Neural crest cell (in vitro differentiated cells): ENCODE results near the gene PRMT1. TPM values are rescaled to one million over a fixed set of nuclear protein-coding genes. Genes with fewer than 3 reads are reported as not detected.

Experiments
- DNase-seq: peaks from one replicate; pipeline ENCODE4 v3.0.0; 2021; ENCODE audit warnings: low read depth, mixed read lengths, low spot score
- H3K27ac Mint-ChIP-seq: one replicate; pipeline ENCODE4 v1.8.0; 2021; ENCODE audit warnings: mild to moderate bottlenecking, mixed read lengths; ENCODE audit not compliant: unreplicated experiment
- H3K27me3 Mint-ChIP-seq: 2 replicates; pipeline ENCODE4 v1.8.0; 2021; ENCODE audit warnings: low read depth, mild to moderate bottlenecking, mixed read lengths
- H3K36me3 Mint-ChIP-seq: 2 replicates; pipeline ENCODE4 v1.8.0; 2021; ENCODE audit warnings: low read depth, mild to moderate bottlenecking, mixed read lengths
- H3K4me1 Mint-ChIP-seq: 2 replicates; pipeline ENCODE4 v1.8.0; 2021; ENCODE audit warnings: mixed read lengths
- H3K4me3 Mint-ChIP-seq: one replicate; pipeline ENCODE4 v1.8.0; 2021; ENCODE audit warnings: mild to moderate bottlenecking, mixed read lengths
- H3K9me3 Mint-ChIP-seq: 2 replicates; pipeline ENCODE4 v1.8.0; 2021; ENCODE audit warnings: mixed read lengths
- CTCF ChIP-seq: fragments of 200-600 bp; sonication (generic); conservative IDR thresholded peaks from 2 replicates; pipeline ENCODE4 v1.5.0; 2021; ENCODE audit warnings: antibody characterized with exemption, mild to moderate bottlenecking
- total RNA-seq: library from RNA; stranded (reverse); gene quantifications from 2 replicates; pipeline ENCODE4 v1.2.1, GENCODE V29; 2021

Gene PRMT1
- total RNA-seq, 1 donor from 2014 or later: 470 TPM

GRCh38 chr19:49690656-49691242 is 13.7 kb downstream of the PRMT1 start, which contains the start of gene CPT1C:
CPT1C (plus strand) TSS chr19:49691116; CDS start chr19:49692253, 1,137 bp downstream.
- Mint-ChIP-seq H3K4me1 (peaks cover 39% of the 10 kb centered on the region), H3K36me3 (peaks cover 10% of the 10 kb centered on the region), H3K27ac (peak within 1 kb of the TSS; percentile 73), H3K4me3 (peak within 1 kb of the TSS; percentile 90), H3K27me3 (peaks cover 16% of the 10 kb centered on the region), H3K9me3 (no peaks in the 10 kb centered on the region)
- DNase-seq: peak; percentile 84
- no peak for TF ChIP-seq CTCF

- no peaks in the 10 kb centered on the region for H3K9me3 Mint-ChIP-seq
- TF ChIP-seq CTCF: no peak
- H3K27ac Mint-ChIP-seq: peak overlapping the region; percentile 73
- H3K4me1 Mint-ChIP-seq: peaks cover 39% of the 10 kb centered on the region
- H3K4me3 Mint-ChIP-seq: peak overlapping the region; percentile 90
- H3K27me3 Mint-ChIP-seq: peaks cover 16% of the 10 kb centered on the region
- H3K36me3 Mint-ChIP-seq: peaks cover 9% of the 10 kb centered on the region
- peak; percentile 77 for DNase-seq
Observed at GRCh38 chr19:49691243-49692146, 14.4 kb downstream of the PRMT1 start.

- Mint-ChIP-seq H3K4me1 (peaks cover 36% of the 10 kb centered on the region), H3K9me3 (no peaks in the 10 kb centered on the region), H3K36me3 (peaks cover 9% of the 10 kb centered on the region), H3K27me3 (peaks cover 16% of the 10 kb centered on the region), H3K4me3 (peak overlapping the region; percentile 90), H3K27ac (no peak overlapping the region)
- TF ChIP-seq CTCF: no peak
- DNase-seq: no peak
Observed at GRCh38 chr19:49692147-49692506, 15.1 kb downstream of the PRMT1 start.

- peaks cover 5% of the 10 kb centered on the region for H3K27me3 Mint-ChIP-seq
- H3K36me3 Mint-ChIP-seq: peaks cover 3% of the 10 kb centered on the region
- H3K9me3 Mint-ChIP-seq: no peaks in the 10 kb centered on the region
- no peak overlapping the region for H3K4me3 Mint-ChIP-seq
- no peak for TF ChIP-seq CTCF
- no peak for DNase-seq
- no peak overlapping the region for H3K27ac Mint-ChIP-seq
- peaks cover 14% of the 10 kb centered on the region for H3K4me1 Mint-ChIP-seq
Observed at GRCh38 chr19:49696115-49696514, 19.0 kb downstream of the PRMT1 start.

GRCh38 chr19:49696865-49697264 is 19.8 kb downstream of the PRMT1 start:
- H3K27me3 Mint-ChIP-seq: peaks cover 3% of the 10 kb centered on the region

More at GRCh38 chr19:49696865-49697264, 19.8 kb downstream of the PRMT1 start:
- Mint-ChIP-seq H3K4me3 (peak overlapping the region; percentile 27), H3K36me3 (peaks cover 3% of the 10 kb centered on the region), H3K9me3 (no peaks in the 10 kb centered on the region), H3K27ac (no peak overlapping the region), H3K4me1 (peaks cover 8% of the 10 kb centered on the region)
- no peak for TF ChIP-seq CTCF
- DNase-seq: no peak
